Epithelial cell of prostate (primary cell): ENCODE measurements around the gene GRM7.

Experiments used
- DNase-seq: peaks from one replicate; pipeline ENCODE4 v3.0.0-alpha.2; 2011; ENCODE audit warnings: low read depth, low spot score
- H3K27ac ChIP-seq: fragments of 450-650 bp; 2 replicates; pipeline ENCODE4 v1.5.1; 2017; ENCODE audit warnings: mild to moderate bottlenecking

GRM7 gene

GRCh38 chr3:7683426-7683825 lies 822.5 kb downstream of the GRM7 start:
- no peak overlapping the region for H3K27ac ChIP-seq
- no peak for DNase-seq

DNA sequence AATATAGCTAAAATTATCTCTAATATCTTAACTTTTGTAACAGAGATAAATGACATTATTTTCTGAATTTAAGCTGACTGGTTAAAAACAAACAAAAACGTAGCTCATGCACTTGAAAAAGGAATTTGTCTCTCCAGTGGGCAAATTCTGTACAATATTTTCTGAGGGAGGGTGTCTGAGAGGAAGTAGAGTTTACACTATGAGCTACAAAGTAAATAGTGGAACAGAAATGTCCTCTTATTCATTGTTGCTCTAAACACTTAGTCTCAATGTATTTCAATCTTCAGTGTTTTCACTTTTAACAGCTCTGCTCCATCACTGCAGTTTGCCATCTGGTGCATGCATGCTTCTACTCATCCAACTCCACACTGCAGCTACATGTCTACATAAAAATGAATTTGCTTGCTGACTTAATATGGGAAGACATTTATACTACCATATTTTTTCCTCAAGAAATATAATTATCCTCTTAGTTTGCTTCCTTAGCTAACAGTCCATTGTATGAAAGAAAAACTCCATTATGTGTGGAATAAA lies 823.3 kb downstream of the GRM7 start:
- DNase-seq, result no peak
- H3K27ac ChIP-seq, result no peak overlapping the region

- H3K27ac ChIP-seq, result no peak overlapping the region
- DNase-seq, result no peak
These were observed 826.7 kb downstream of the GRM7 start for GRCh38 chr3:7687428-7688147.

DNA sequence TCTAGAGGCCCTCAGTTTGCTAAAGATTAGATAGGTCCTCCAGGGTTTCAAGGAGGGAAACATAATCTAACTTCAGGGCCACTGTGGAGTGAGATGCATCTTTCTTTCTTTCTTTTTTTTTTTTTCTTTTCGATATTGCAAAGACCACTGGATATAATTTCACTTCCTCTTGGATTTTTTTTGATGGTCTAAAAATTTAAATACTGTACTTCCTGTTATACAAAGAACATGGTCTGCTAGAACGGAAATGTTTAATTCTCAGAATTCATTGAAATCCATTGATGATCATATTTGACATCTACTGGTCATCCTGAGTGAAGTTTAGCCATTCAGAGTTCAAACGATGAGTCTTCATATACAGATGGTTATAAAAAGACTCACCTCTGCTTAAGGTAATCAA lies 832.0 kb downstream of the GRM7 start:
- DNase-seq, result no peak
- H3K27ac ChIP-seq, result no peak overlapping the region

DNA sequence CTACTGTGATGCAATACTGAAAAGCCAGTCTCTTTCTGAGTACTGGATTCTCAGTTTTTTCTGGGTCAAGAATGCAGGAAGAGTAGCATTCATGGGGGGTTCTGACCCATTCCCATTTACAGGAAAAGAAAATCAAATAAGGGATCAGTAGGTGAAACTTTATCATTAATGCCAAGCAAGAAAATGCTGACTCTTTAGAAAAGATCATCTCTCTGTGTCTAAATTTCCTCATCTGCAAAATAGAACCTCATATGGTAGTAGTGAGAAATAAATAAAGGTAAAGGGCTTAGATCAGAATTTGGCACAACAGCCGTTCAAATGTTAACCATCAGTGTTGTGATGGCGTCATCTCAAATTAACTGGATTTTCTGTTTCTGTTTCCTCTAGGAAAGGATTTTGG lies 833.1 kb downstream of the GRM7 start:
- H3K27ac ChIP-seq, result no peak overlapping the region
- no peak for DNase-seq

DNA sequence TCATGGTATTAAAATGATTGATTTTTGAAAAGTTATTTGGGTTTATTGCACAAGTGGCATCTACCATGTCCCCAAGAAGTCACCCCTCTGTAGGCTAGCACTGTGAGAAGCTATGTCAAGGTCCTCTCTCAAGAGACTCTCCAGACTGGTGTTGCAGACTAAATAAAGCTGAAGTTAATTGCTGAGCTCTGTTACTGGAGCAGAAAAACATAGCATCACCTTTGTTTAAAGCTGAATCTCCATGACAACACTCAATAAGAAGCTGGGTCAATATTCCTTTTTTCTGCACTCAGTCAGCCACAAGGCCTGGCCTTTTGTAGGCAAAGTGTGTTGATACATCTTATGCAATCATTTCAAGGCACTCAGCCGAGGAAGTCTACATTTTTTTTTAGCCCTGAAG lies 834.1 kb downstream of the GRM7 start:
- no peak for DNase-seq
- H3K27ac ChIP-seq, result no peak overlapping the region

DNA sequence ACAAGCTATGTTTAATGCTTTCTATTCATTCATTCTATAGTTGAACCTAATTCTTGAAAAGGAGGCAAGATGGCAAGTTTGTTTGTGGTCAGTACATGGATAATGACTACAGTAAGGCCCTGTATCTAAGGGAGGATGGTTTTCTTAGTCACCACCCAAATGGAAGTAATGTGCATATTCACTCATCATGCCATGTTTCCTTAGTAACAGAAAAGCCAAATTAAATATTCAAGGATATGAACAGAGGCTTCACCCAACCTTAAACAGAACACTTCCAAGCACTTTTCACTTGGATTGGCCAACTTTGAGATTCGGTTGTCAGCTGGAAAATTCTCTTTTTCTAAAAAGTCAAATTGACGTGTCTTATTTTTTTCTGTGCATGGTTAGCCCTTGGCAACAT lies 835.4 kb downstream of the GRM7 start:
- DNase-seq, result no peak
- no peak overlapping the region for H3K27ac ChIP-seq

GRCh38 chr3:7697548-7697947 lies 836.6 kb downstream of the GRM7 start:
- no peak overlapping the region for H3K27ac ChIP-seq
- DNase-seq, result no peak

DNA sequence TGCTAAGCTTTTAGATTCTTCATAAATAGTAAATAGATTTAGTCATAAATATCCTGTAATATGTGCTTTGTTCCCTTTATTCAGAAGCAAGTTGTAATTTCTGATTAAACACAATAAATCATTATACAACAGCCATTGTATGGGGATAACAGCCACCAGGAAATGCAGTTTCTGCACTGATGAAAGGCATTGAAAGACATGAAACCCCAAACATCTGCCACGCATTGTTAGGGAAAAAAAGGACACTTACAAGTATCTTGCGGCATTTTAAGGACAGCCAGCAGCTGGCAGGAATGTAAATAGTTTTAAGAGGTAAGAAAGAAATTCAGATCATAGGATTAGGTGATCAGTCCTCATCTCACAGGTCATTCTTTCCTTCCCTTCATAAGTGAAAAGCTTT lies 839.6 kb downstream of the GRM7 start:
- no peak for DNase-seq

GRCh38 chr3:7700977-7701376 lies 840.1 kb downstream of the GRM7 start:
- no peak overlapping the region for H3K27ac ChIP-seq
- no peak for DNase-seq

More for the DNA sequence above, 839.6 kb downstream of the GRM7 start:
- H3K27ac ChIP-seq, result no peak overlapping the region

DNA sequence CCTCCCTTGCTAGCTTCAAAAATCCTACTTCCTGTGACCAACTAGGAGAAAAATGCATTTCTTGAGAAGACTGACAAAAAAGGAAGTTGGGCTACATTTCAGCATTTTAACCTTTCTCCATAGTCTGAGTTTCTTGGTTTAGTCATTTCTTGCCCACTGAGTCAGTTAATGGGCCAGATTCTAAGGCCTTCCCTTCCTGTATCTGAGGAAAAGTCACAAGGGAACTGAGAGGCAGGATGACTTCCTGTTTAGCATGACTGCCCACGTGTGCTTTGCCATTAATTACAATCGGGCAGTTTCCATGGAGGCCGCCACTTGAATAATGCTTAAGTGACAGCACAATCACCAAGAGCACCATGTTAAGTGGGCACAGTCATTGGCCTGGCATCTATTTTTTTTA lies 846.3 kb downstream of the GRM7 start:
- H3K27ac ChIP-seq, result no peak overlapping the region
- DNase-seq, result no peak

GRCh38 chr3:7709376-7710082 lies 848.6 kb downstream of the GRM7 start:
- no peak overlapping the region for H3K27ac ChIP-seq
- DNase-seq, result no peak

GRCh38 chr3:7710284-7710683 lies 849.4 kb downstream of the GRM7 start:
- no peak for DNase-seq
- H3K27ac ChIP-seq, result no peak overlapping the region

DNA sequence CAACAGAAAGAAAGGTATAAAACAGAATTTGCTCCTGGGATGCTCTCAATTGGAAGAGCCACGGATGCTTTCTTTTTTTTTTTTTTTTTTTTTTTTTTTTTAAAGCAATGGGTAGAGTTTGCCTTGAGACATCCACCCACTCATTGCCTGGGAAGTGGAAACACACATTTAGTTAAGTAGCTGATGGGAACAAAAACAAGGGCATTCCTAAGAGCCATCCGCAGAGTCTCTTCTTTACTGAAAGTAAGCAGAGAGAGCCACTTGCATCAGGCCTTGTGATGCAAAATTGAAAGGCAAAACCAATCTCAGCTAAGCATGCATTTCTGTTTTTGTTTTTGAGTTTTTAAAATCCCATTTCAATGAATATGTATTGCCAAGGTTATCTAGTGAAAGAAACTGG lies 852.8 kb downstream of the GRM7 start:
- no peak for DNase-seq
- H3K27ac ChIP-seq, result no peak overlapping the region

DNA sequence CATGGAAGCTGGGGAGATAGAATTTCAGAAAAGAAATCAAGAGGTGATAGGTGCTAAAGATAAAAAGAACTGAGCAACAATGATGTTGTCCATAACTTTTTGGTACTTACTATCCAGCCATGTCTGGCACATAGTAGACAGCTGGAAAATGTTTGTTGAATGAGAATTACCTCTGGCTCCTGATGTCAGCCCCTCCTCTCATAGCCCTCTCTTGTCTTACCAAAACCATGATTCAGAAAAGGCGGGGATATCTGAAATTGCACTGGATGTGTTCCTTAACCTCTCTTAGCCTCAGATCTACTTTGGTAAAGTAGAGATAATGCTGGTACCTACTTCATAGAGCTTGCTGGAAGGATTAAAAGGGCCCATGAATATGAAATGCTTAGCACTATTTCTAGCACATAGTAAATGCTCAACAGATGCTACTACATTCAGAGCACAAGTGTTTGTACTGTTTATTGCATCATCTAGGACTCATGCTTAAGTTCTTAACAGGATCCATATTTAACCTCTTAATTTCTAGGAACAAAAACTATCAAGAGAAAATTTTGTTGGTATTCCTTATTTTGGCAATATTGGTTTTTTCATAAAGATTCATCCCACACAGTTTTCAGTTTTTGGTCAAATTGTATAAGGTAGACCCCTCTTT lies 859.9 kb downstream of the GRM7 start:
- H3K27ac ChIP-seq, result no peak overlapping the region
- DNase-seq, result no peak

GRCh38 chr3:7721869-7722268 lies 861.0 kb downstream of the GRM7 start:
- no peak overlapping the region for H3K27ac ChIP-seq
- no peak for DNase-seq

DNA sequence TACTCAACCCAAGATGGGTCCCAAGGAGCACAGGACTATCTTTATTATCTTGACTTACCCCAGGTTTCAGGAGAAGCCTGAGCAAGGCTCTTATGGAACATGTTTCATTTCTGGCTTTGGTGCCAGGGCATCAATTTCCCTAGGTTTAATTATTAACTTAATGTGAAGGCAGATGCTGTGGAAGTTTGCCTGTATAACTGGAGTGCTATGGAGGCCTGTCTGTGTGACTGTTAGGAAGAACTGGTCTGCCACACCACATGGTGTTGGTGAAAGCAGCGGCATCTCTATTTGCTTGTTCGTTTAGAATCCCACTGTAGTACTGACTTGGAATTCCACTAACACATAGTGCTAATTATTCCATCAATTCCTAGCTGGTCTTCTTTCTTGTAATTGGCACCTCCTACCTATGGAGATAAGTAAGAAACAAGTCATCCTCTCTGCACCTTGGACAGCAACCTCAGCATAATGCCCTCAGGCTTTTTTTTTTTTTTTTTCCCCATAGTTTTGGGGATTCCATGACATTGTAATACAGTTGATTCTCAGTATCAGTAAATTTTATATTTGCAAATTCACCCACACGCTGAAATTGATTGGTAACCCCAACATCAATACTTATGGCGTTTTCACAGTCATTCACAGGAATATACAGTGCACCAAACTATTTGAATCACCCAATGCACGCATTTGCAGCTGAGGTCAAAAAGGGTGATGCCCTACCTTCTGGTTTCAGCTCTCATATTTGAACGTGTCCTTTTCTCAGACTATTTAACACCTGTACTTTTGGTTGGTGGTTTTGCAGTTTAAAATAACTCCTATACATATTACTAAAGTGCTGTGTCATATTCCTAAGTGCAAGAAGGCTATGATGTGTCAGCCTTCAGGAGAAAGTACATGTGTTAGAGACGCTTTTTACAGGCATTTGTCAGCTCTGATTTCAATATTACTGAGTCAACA lies 867.9 kb downstream of the GRM7 start:
- no peak overlapping the region for H3K27ac ChIP-seq
- no peak for DNase-seq

- H3K27ac ChIP-seq, result peak overlapping the region; percentile 6
- DNase-seq, result no peak
These were observed 873.0 kb downstream of the GRM7 start for GRCh38 chr3:7733933-7734332.

- peak; percentile 3 for DNase-seq
- peak overlapping the region; percentile 6 for H3K27ac ChIP-seq
These were observed 873.5 kb downstream of the GRM7 start for GRCh38 chr3:7734456-7734855.

DNA sequence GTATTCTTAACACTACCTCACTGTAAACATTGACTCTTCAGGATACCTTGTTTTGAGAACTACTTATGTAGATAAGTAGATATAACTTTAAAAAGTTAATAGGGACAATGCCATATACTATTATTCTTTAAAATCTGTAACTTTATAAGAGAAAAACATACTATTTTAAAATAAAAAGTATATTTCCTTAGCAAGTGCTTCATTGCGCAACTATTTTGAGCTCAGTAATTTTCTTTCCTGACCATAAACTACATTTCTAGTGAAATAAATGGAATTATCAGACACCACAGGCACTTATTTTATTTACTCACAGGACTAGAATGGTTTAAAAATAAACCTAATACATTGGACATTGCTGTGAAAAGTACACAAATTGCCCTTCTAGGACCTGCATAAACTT lies 876.3 kb downstream of the GRM7 start:
- no peak for DNase-seq
- no peak overlapping the region for H3K27ac ChIP-seq
